RWPE1 (cell line): ENCODE measurements around the gene SVEP1.

Experiments
- CTCF ChIA-PET: fragments of 350-600 bp; sonication (Branson Sonifier 250); formaldehyde crosslinking; extraction: SDS; loops from one replicate; lab custom pipeline; 2021; lab: Yijun Ruan, JAX
- POLR2A ChIA-PET: fragments of 400-600 bp; formaldehyde crosslinking; extraction: SDS; loops from one replicate; lab custom pipeline; 2020; ENCODE audit warnings: antibody characterized with exemption; ENCODE audit not compliant: low non-redundant PET; lab: Yijun Ruan, JAX
- DNase-seq: peaks from one replicate; pipeline ENCODE4 v3.0.0; 2012; ENCODE audit warnings: low spot score
- H3K27ac ChIP-seq: fragments of 450-650 bp; 2 replicates; pipeline ENCODE4 v1.5.1; 2017
- CTCF ChIP-seq: fragments of 450-650 bp; conservative IDR thresholded peaks from 2 replicates; pipeline ENCODE4 v1.5.1; 2017; ENCODE audit warnings: low read depth, mild to moderate bottlenecking

Gene SVEP1

GRCh38 chr9:110351009-110351467, 228.5 kb downstream of the SVEP1 start:
- peak; percentile 85 for DNase-seq
- ChIA-PET CTCF (interaction anchor here (0.6 to 1.2 kb wide), 4 partner anchors 8 to 1103 kb away, joined by 3 to 5 read pairs (median 4); no protein-coding TSS in a partner anchor), POLR2A (no interaction called here)
- TF ChIP-seq CTCF: no peak
- no peak overlapping the region for H3K27ac ChIP-seq

GRCh38 chr9:110346325-110346724, 233.2 kb downstream of the SVEP1 start:
- no peak for DNase-seq
- ChIA-PET CTCF (no interaction called here), POLR2A (no interaction called here)
- no peak for TF ChIP-seq CTCF
- H3K27ac ChIP-seq: no peak overlapping the region

- ChIA-PET POLR2A (no interaction called here), CTCF (interaction anchor here (0.5 kb wide), 1 partner anchor 1507 kb away, joined by 5 read pairs; no protein-coding TSS in a partner anchor)
- no peak for TF ChIP-seq CTCF
- DNase-seq: no peak
- H3K27ac ChIP-seq: no peak overlapping the region
Measured at GRCh38 chr9:110344821-110345220, 234.7 kb downstream of the SVEP1 start.

- no peak for TF ChIP-seq CTCF
- ChIA-PET CTCF (no interaction called here), POLR2A (no interaction called here)
Measured at GRCh38 chr9:110343551-110343950, 236.0 kb downstream of the SVEP1 start.

GRCh38 chr9:110340306-110340705, 239.2 kb downstream of the SVEP1 start:
- DNase-seq: no peak
- H3K27ac ChIP-seq: no peak overlapping the region
- ChIA-PET POLR2A (no interaction called here), CTCF (interaction anchor here (1.1 to 1.6 kb wide), 3 partner anchors 11 to 283 kb away, joined by 3 to 4 read pairs (median 4); no protein-coding TSS in a partner anchor)
- TF ChIP-seq CTCF: peak; percentile 46; the same call in 1 of the 2 replicates

More at GRCh38 chr9:110343551-110343950, 236.0 kb downstream of the SVEP1 start:
- no peak for DNase-seq
- no peak overlapping the region for H3K27ac ChIP-seq

- CTCF ChIA-PET: no interaction called here
- no peak overlapping the region for H3K27ac ChIP-seq
- no peak for DNase-seq
- no peak for TF ChIP-seq CTCF
- POLR2A ChIA-PET: no interaction called here
Measured at GRCh38 chr9:110338143-110338542, 241.4 kb downstream of the SVEP1 start.
